Keratinocyte (primary cell): ENCODE results near the gene CRYGB. TPM values are rescaled to one million over a fixed set of nuclear protein-coding genes. Genes with fewer than 3 reads are reported as not detected.

Experiments
- DNase-seq: peaks from one replicate; pipeline ENCODE4 v3.0.0-alpha.2; 2011; ENCODE audit warnings: low read depth, missing footprints, low spot score
- FAIRE-seq: peaks from 2 replicates; lab custom pipeline; 2011; peaks lifted over from hg19 to GRCh38; lab: Jason Lieb, UNC
- H2AFZ ChIP-seq: 2 replicates; pipeline ENCODE4 v1.6.0; 2012; ENCODE audit warnings: low read length, control low read depth, inconsistent platforms; ENCODE audit not compliant: control insufficient read depth
- H3K27ac ChIP-seq: 2 replicates; pipeline ENCODE4 v1.5.1; 2011; ENCODE audit warnings: low read length; ENCODE audit not compliant: control insufficient read depth, insufficient read depth
- H3K27me3 ChIP-seq: 3 replicates; pipeline ENCODE4 v1.6.0; 2011; ENCODE audit warnings: low read length; ENCODE audit not compliant: control insufficient read depth, insufficient read depth; ENCODE audit errors: extremely low read depth
- H3K36me3 ChIP-seq, 2 experiments: 2 replicates in 1 of 2; 3 replicates in 1 of 2; pipeline ENCODE4 v1.5.1; 2011; ENCODE audit warnings: low read length in 2 of 2, mild to moderate bottlenecking in 1 of 2; ENCODE audit not compliant: control insufficient read depth in 2 of 2, insufficient read depth in 2 of 2; ENCODE audit errors: extremely low read depth in 1 of 2
- H3K4me1 ChIP-seq: 3 replicates; pipeline ENCODE4 v1.5.1; 2011; ENCODE audit warnings: low read length; ENCODE audit not compliant: control insufficient read depth, insufficient read depth; ENCODE audit errors: extremely low read depth
- H3K4me2 ChIP-seq: 3 replicates; pipeline ENCODE4 v1.6.0; 2011; ENCODE audit warnings: low read depth, low read length; ENCODE audit not compliant: control insufficient read depth, insufficient read depth; ENCODE audit errors: extremely low read depth
- H3K4me3 ChIP-seq, 3 experiments: fragments of 200-600 bp in 1 of 3; sonication (generic) in 1 of 3; 2 replicates in 2 of 3; 3 replicates in 1 of 3; pipeline ENCODE4 v1.5.1; 2011 to 2016; ENCODE audit warnings: low read length in 3 of 3, mild to moderate bottlenecking in 3 of 3, control low read depth in 2 of 3, inconsistent platforms in 1 of 3, low read depth in 1 of 3, mixed read lengths in 1 of 3, mixed run types in 1 of 3, moderate library complexity in 1 of 3; ENCODE audit not compliant: control insufficient read depth in 2 of 3, insufficient read depth in 2 of 3; ENCODE audit errors: extremely low read depth in 1 of 3
- H3K79me2 ChIP-seq: 2 replicates; pipeline ENCODE4 v1.6.0; 2012; ENCODE audit warnings: low read length; ENCODE audit not compliant: control insufficient read depth, insufficient read depth
- H3K9ac ChIP-seq: 3 replicates; pipeline ENCODE4 v1.6.0; 2011; ENCODE audit warnings: low read length; ENCODE audit not compliant: control insufficient read depth, insufficient read depth; ENCODE audit errors: extremely low read depth
- H3K9me1 ChIP-seq: 3 replicates; pipeline ENCODE4 v1.6.0; 2011; ENCODE audit warnings: low read length; ENCODE audit not compliant: control insufficient read depth, insufficient read depth; ENCODE audit errors: extremely low read depth
- H3K9me3 ChIP-seq: 2 replicates; pipeline ENCODE4 v1.5.1; 2012; ENCODE audit warnings: low read depth, low read length; ENCODE audit not compliant: control insufficient read depth
- H4K20me1 ChIP-seq: 3 replicates; pipeline ENCODE4 v1.6.0; 2011; ENCODE audit warnings: low read length; ENCODE audit not compliant: control insufficient read depth, insufficient read depth; ENCODE audit errors: extremely low read depth
- CTCF ChIP-seq, 3 experiments: IDR thresholded peaks in 1 of 3; conservative IDR thresholded peaks in 1 of 3; optimal IDR thresholded peaks in 1 of 3; 2 replicates in 2 of 3; 3 replicates in 1 of 3; pipeline versions ENCODE3 to v1.5.1; 2011; ENCODE audit warnings: low read length in 3 of 3, mild to moderate bottlenecking in 3 of 3, moderate library complexity in 2 of 3, control low read depth in 1 of 3, inconsistent platforms in 1 of 3; ENCODE audit not compliant: insufficient read depth in 2 of 3; ENCODE audit errors: extremely low read depth in 1 of 3
- EZH2 ChIP-seq: IDR thresholded peaks from one replicate; pipeline ENCODE4 v1.6.1; 2012; ENCODE audit warnings: inconsistent platforms, mild to moderate bottlenecking, low read length, moderate library complexity
- dilution Hi-C: fragments of 300-500 bp; cut with MboI; formaldehyde crosslinking; loops from one replicate; pipeline ENCODE4 v1.7.0; 2020; ENCODE audit warnings: low sequenced_read_pairs; ENCODE audit not compliant: extremely low pct_ligation_motif_present
- polyA plus RNA-seq, 5 experiments: library from polyadenylated mRNA; depleted of rRNA in 3 of 5; stranded (reverse) in 3 of 5; stranded (forward) in 1 of 5; unstranded in 1 of 5; fragments of >200 nt; gene quantifications; 1 replicate in 1 of 5; 2 replicates in 3 of 5; 3 replicates in 1 of 5; pipeline versions ENCODE4 v1.2.1 to v1.2.3, GENCODE V29; 2011 to 2012; ENCODE audit warnings: missing spikeins in 2 of 5, low read depth in 1 of 5, low replicate concordance in 1 of 5

The CRYGB gene
- polyA plus RNA-seq, 1 donor (not counting 4 experiments of a cell fraction or from before 2014, with no cell fraction given): not detected

DNA sequence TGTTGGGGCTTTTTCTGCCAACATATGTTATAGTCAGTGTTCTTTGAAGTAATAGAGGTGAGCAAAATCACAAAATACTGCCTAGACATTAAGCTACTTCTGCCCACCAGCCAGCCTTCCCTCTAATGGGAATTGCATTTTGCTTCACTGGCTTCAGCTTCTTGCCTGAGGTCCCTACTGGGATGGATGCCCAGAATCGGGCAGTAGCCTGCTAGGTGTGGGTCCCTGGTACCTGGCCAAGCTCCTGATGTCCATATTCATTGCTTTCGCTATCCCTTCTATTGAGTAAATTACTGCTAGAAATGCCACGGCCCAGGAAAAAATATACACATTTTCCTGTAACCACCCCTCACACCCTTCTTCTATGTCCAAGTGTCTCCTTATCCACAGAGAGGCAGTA is 48.6 kb downstream of the CRYGB start:
- Histone ChIP-seq H3K9me3 (no peaks in the 10 kb centered on the region), H4K20me1 (no peaks in the 10 kb centered on the region), H3K9me1 (no peaks in the 10 kb centered on the region), H3K4me2 (no peak overlapping the region), H3K27me3 (no peaks in the 10 kb centered on the region), H3K4me3 (no peak overlapping the region), H3K79me2 (no peaks in the 10 kb centered on the region), H3K4me1 (no peaks in the 10 kb centered on the region), H3K9ac (no peak overlapping the region), H3K36me3 (no peaks in the 10 kb centered on the region), H3K27ac (no peak overlapping the region), H2AFZ (no peak overlapping the region)
- no peak for DNase-seq
- dilution Hi-C loops: no loop called here
- no peak for FAIRE-seq
- TF ChIP-seq EZH2 (no peak), CTCF (optimal IDR thresholded peaks at IDR 0.05 in 1 of 3, IDR thresholded peaks at IDR 0.05 in 1 of 3, conservative IDR thresholded peaks at IDR 0.05 in 1 of 3; ENCODE audit: extremely low read depth in 1 of 3, insufficient read depth in 2 of 3, low read length in 3 of 3) (no peak)

- no peak for TF ChIP-seq CTCF (optimal IDR thresholded peaks at IDR 0.05 in 1 of 3, IDR thresholded peaks at IDR 0.05 in 1 of 3, conservative IDR thresholded peaks at IDR 0.05 in 1 of 3; ENCODE audit: extremely low read depth in 1 of 3, insufficient read depth in 2 of 3, low read length in 3 of 3)
- no peak for TF ChIP-seq EZH2
- H3K27ac ChIP-seq: no peak overlapping the region
- H3K79me2 ChIP-seq: no peaks in the 10 kb centered on the region
- H4K20me1 ChIP-seq: no peaks in the 10 kb centered on the region
- no peaks in the 10 kb centered on the region for H3K9me1 ChIP-seq
- H3K9me3 ChIP-seq: no peaks in the 10 kb centered on the region
- DNase-seq (no peak), FAIRE-seq (no peak)
- no peaks in the 10 kb centered on the region for H3K36me3 ChIP-seq
- no peak overlapping the region for H3K4me3 ChIP-seq
- H3K27me3 ChIP-seq: no peaks in the 10 kb centered on the region
- no peak overlapping the region for H3K4me2 ChIP-seq
- H3K4me1 ChIP-seq: no peaks in the 10 kb centered on the region
- dilution Hi-C loops: no loop called here
- no peak overlapping the region for H3K9ac ChIP-seq
- no peak overlapping the region for H2AFZ ChIP-seq
These were observed 49.9 kb downstream of the CRYGB start for GRCh38 chr2:208096080-208096479.
